GM19238 (cell line): Measurements from ENCODE around the gene CCL13.

ENCODE experiments used
- DNase-seq: peaks from one replicate; pipeline ENCODE4 v3.0.0; 2011; ENCODE audit warnings: low spot score; ENCODE audit not compliant: insufficient read length

The CCL13 gene

DNA sequence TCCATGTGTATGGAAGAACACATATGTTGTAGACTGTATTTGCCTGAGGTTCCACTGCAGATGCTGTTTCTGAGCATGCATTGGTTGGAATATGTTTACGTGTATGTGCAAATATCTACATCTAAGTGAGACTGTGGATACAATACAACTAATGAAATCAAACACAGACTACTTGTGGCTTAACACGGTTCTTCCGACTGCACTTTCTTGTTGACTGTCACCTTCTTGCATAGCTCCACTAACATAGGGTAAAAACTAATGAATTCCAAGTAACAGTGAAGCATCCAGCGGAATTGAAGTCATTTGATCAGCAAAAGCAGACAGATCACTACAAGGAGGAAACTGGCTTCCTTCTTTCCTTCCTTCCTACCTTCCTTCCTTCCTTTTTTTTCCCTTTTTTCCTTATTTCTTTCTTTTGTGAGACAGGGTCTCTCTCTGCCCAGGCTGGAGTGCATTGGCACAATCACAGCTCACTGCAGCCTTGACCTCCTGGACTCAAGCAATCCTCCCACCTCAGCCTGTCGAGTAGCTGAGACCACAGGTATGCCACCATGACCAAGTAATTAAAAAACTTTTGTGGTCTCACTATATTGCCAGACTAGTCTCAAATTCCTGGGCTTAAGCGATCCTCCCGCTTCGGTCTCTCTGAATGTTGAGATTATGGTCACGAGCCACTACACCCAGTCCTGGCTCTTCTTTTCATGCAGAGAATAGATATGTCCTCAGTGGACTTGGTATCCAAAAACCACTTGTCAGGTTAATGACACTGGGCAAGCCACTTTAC is 28.7 kb downstream of the CCL13 start:
- no peak for DNase-seq

DNA sequence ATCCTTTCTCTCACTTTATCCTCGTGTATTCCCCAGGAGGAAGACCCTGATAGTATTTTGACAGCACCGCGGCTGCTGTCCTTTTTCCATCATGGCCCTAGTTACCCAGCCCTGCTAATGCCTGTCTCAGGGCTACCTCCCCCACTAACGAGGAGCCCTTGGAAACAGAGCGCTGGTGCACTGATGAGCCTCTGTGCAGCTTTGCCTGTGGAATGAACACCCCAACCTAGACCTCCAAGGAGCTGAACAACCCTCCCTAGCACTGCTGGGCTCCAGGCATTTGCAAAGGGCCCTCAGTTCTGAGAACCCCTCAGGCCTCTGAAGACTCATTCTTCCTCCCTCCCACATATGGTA is 30.0 kb downstream of the CCL13 start:
- no peak for DNase-seq

DNA sequence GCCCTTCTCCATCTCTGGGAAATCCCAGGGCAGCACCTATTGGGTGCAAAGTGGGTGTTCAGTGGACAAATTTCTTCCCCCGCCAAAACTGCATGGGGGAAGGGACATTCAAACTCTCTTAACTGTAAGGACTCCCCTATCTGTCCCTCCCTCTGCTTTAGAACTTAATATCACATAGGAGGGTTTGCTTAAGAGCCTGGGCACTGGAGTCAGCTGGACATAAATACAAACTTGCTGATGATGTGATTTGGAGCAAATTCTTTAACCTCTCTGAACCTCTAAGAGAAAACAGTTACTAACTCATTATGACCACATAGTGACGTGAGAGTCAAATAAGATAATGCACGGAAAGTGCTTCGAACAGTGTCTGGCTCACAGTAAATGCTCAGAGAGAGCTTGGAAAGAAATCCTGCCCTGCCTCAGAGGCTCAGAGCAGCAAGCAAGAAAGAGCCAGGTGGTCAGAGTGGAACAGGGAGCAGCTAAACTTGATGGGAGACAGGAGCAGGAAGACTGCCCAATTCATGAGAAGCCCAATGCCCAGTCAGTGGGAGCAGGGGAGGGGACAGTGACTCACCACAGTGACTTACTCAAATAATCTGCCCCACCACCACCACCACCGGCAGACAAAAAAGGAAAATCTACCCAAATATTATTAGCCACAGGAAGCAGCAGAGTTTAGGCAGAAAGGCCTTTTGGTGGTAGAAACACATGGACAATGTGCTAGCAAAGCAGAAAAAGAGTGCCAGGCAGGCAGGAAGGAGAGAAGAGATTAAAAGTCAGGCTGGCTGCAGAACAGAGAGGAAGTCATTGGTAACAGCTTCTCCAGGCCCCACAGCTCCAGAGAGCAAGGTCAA is 30.6 kb downstream of the CCL13 start:
- no peak for DNase-seq

DNA sequence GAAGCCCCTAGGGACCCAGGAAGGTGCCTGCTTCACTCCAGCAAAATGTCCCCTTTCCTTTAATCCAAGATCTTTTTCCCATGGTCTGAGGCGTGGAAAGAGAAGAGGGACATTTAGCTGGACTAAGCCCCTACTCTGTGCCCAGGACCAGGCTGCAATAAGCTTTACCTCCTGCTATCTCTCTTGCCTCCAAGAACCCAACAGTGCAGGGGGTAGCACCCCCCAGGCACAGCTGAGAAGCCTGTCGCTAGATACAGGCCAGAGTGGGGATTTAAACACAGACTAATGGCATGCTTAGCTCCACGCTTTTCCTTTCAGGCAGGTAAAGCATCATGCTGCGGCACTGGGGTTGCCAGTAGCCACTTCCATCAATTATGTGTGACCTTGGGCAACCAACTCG is 31.3 kb downstream of the CCL13 start:
- no peak for DNase-seq

DNA sequence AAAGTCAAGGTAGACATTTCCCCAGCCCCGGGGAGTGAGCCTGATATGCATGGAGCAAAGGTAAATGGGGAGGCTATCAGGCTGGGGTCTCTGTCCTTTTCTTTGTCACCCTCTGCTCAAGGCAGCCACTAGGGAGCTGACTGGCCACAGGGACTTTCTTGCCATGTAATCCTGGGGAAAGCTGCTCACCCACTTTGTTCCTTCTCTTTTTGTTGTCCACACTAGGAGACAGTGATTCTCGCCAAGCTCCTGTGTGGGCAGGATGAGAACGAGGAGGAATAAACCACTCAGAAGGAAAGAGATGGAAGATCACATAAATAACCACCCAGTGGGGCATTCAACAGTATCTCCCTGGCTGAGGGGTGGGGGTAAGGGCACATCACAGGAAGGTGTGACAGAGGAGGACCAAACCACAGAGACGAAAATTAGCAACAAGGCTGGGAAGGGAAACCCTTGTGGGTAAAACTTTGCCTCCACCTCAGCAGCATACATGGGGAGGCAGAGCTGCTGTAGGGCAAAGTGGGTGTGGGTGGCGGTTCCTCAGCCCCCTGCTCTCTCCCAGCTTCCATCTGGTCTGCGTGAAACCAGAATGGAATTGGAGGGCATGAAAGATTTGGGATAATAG is 33.0 kb downstream of the CCL13 start:
- no peak for DNase-seq

DNA sequence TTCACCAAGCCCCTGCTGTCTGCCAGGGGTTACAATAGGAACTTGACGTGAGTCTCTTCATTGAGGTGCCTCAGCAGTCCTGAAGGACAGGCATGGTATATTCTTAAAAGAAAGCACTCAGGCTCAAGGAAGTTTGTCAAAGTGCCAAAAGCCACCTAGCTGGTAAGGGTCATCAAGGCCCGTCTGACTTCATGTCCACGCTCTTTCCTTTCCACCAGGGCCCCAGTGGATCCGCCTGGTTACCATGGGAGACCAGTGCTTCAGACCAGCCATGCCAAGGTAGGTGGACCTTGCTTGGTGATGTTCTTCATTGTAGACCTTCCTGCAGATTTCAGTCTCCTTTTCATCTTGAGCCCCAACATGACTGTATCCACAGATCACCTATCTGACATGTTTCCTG is 34.4 kb downstream of the CCL13 start:
- no peak for DNase-seq

DNA sequence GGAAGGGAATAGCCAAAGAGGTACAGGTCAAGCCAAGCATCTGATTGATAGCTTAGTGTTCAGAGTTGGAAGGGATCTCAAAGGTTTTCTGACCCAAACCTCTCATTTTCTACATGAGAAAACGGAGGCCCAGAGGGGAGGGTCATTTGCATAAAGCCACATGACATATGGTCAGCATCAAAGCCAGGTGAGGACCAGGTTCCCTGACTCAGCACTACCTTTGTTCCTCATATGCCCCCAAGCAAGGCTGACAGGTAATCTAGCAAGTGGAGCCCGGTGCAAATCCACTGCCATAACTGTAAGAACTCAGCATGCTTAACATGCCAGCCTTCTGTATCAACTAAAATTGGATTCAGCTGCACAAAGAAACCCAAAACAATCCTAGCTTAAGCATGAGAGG is 35.0 kb downstream of the CCL13 start:
- no peak for DNase-seq

DNA sequence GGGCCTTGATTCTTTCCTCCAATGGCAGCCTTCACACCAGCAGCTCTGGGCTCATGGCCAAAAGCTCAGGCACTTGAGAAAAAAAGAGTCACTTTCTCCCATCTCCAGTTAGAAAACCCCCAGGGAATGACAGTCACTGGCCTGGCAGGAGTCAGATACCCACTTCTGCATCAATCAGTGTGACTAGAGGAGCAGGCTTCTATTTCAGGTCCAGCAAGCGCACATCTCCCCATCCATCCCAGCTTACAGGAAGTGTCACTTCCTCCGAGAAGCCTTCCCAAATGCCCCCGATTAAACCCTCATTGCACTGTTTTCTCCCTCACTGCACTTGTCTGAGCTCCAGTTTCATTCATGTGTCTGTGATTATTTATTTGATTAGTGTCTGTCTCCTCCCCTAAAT is 37.1 kb downstream of the CCL13 start:
- no peak for DNase-seq

DNA sequence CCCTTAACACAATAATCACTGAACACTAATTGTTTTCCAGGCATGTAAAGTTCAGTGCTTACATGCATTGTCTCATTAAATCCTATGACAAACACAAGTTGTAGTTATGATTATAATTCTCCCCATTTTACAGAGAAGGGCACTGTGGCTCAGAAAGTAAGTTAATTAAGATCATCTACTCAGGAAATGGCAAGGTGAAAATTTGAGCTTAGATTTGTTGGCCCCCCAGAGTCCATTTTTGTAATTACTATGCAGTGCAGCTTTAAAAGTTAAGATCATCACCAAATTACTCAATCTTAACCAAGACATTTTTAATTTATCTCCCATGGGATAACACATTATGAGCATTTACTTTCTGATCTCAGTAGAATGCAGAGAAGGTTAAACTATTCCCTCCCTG is 41.0 kb downstream of the CCL13 start:
- DNase-seq, result no peak

DNA sequence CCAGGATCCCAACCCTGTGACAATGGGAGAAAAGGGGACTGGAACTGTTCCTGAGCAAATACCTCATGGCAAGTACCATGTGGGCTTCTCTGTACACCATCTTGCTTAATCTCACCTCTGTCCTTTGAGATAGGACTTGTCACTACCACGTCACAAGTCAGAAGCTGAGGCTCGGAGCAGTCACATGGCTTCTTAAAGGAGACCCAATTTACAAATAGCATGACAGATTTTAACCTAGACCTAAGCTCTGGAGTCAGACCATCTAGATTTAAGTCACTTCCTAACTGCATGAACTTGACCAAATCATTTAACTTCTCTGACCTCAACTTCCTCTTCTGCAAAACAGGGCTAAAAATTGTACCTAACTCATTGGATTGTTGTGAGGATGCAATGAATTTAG is 42.7 kb downstream of the CCL13 start:
- no peak for DNase-seq

DNA sequence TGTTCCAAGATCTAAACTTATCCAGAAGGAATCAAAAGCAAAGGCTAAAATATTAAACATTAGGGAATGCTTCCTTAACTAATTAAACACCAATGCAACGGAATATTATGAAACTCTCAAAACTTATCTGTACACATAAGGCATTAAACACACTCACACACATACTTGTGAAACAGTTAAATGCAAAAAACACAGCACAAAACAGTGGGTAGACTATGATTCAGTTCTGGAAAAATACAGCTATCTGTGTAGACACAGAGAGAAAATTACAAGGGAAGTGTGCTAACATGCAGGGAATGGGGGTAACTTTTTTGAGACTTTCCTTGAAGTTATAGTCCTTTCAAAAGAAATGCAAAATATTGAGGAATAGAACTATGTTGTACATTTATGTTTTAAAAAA is 43.4 kb downstream of the CCL13 start:
- no peak for DNase-seq

DNA sequence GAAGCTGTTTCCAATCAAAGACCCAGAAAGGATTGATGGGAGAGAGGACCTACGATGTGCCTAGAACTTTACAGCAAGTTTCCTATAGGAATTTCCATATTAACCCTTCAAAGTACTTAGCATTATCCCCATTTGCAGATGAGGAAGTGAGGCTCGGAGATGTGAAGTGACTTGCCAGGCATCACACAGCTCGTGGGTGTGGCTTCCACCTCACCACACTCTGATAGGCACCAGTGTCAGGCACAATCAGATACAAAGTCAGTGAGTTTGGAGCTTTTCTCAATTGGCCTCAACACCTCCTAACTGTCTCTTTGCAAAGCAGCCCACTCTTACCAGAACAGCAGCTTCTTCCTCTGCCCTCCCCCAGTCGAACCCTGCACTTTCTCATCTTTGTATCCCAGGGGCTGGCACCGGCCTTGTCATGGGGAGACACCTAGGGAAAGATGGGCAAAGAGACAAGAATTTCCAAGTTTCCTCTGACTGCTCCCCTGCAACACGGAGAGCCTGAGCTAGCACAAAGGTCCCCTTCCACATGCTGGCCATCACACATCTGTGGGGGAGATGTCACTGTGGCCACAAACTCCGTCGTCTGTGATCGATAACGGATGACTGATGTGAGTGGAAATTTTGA is 44.1 kb downstream of the CCL13 start:
- no peak for DNase-seq

DNA sequence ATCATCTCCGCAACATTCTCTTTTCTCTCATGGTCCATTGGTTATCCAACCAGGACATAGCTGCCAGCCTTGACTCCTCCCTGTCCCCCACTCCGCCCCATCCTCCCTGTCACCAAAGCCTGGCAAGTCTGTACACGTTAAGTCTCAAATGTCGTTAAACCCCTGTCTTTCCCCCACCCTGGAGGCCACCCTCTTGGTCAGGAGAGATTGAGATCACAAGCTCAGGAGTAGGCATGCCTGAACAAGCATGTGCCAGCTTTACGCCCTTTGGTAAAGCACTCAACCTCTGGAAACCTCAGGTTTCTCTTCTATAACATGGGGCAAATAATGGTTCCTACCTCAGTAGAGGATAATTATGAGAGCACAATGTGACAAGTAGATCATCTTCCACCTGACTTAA is 44.9 kb downstream of the CCL13 start:
- DNase-seq, result no peak

DNA sequence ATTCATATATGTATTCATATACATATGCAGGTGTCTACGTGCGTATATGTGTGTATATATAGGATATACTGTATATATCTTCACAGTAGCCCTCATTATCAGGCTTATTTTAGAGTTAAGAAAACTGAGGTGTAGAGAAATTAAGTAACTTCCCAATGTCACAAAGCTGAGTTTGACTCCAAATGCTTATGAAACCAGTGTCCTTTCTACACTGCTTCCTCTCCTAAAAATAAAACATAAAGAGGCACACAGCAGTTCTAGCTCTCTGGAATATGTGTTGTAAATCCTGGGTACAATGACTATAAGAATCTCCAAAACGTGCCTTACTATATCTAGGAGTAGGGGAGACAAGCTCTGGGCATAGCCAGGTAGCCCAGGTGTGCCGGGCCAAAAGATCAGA is 46.7 kb downstream of the CCL13 start:
- DNase-seq, result no peak

DNA sequence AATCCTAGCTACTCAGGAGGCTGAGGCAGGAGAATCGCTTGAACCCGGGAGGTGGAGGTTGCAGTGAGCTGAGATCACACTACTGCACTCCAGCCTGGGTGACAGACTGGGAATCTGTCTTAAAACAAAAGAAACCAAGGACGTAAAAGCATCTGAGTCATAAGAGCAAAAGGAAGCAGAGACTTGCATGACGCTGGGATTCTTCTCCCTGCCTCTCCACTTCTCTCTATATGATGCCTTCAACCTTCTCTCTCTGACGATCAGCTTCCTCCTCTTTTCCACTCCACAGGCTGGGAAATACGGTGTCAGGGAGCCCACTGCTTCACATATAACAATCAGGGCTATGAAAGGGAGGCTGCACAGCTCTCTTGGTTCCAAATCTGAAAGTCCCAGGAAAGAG is 49.9 kb downstream of the CCL13 start:
- no peak for DNase-seq
